HepG2 (cell line): ENCODE measurements around the gene AHCTF1. TPM values are rescaled to one million over a fixed set of nuclear protein-coding genes. Genes with fewer than 3 reads are reported as not detected.

Source experiments
- AGO1 ChIP-seq: fragments of 200-400 bp; formaldehyde crosslinking; IDR thresholded peaks from 2 replicates; pipeline ENCODE4 v1.6.1; 2017; ENCODE audit warnings: mild to moderate bottlenecking, low read depth, low read length, moderate library complexity; ENCODE audit not compliant: poor library complexity, severe bottlenecking
- ATF7 ChIP-seq, 2 experiments: fragments of 450-650 bp in 1 of 2; sonication (generic) in 1 of 2; formaldehyde crosslinking in 1 of 2; IDR thresholded peaks; 2 replicates each; pipeline versions ENCODE4 v1.4.0 to v1.6.1; 2016 to 2020; ENCODE audit warnings: antibody characterized with exemption in 1 of 2, mild to moderate bottlenecking in 1 of 2, missing genetic modification reagents in 1 of 2
- CSRNP1 ChIP-seq: sonication (generic); formaldehyde crosslinking; IDR thresholded peaks from 2 replicates; pipeline ENCODE4 v1.8.1; 2023; ENCODE audit warnings: mild to moderate bottlenecking, missing genetic modification reagents
- DDIT3 ChIP-seq: sonication (generic); formaldehyde crosslinking; IDR thresholded peaks from 2 replicates; pipeline ENCODE4 v1.4.0; 2020; ENCODE audit warnings: mild to moderate bottlenecking, missing genetic modification reagents
- FIP1L1 ChIP-seq: fragments of 200-400 bp; formaldehyde crosslinking; IDR thresholded peaks from 2 replicates; pipeline ENCODE4 v1.6.1; 2018; ENCODE audit warnings: low read depth, mild to moderate bottlenecking, low read length, moderate library complexity, borderline replicate concordance; ENCODE audit not compliant: insufficient read depth
- KAT2B ChIP-seq: fragments of 150-350 bp; IDR thresholded peaks from 2 replicates; pipeline ENCODE4 v1.6.1; 2014; ENCODE audit warnings: low read depth, low read length, borderline replicate concordance
- LCORL ChIP-seq, 2 experiments: fragments of 450-650 bp in 1 of 2; sonication (generic) in 1 of 2; formaldehyde crosslinking in 1 of 2; IDR thresholded peaks; 2 replicates each; pipeline versions ENCODE4 v1.5.0 to v1.6.1; 2017 to 2020; ENCODE audit warnings: antibody characterized with exemption in 1 of 2, missing genetic modification reagents in 1 of 2
- MAF1 ChIP-seq: sonication (generic); formaldehyde crosslinking; IDR thresholded peaks from 2 replicates; pipeline ENCODE4 v1.5.0; 2020; ENCODE audit warnings: missing genetic modification reagents, borderline replicate concordance
- NR2F1 ChIP-seq, 2 experiments: fragments of 450-650 bp in 1 of 2; formaldehyde crosslinking in 1 of 2; IDR thresholded peaks; 2 replicates each; pipeline versions ENCODE4 v1.5.0 to v1.6.1; 2016 to 2020; ENCODE audit warnings: mild to moderate bottlenecking in 1 of 2, missing compliant biosample characterization in 1 of 2, missing genetic modification reagents in 1 of 2, moderate library complexity in 1 of 2
- SNAI1 ChIP-seq: sonication (generic); formaldehyde crosslinking; IDR thresholded peaks from 2 replicates; pipeline ENCODE4 v1.5.0; 2020; ENCODE audit warnings: mild to moderate bottlenecking, missing genetic modification reagents, borderline replicate concordance
- ZNF124 ChIP-seq: sonication (generic); formaldehyde crosslinking; IDR thresholded peaks from 2 replicates; pipeline ENCODE4 v1.4.0; 2020; ENCODE audit warnings: missing genetic modification reagents
- ZNF20 ChIP-seq: sonication (generic); formaldehyde crosslinking; IDR thresholded peaks from 2 replicates; pipeline ENCODE4 v1.4.0; 2020; ENCODE audit warnings: mild to moderate bottlenecking, moderate library complexity, missing genetic modification reagents
- ZNF256 ChIP-seq: sonication (generic); formaldehyde crosslinking; conservative IDR thresholded peaks from 2 replicates; pipeline ENCODE4 v1.4.0; 2020; ENCODE audit warnings: missing genetic modification reagents
- ZNF556 ChIP-seq: sonication (generic); formaldehyde crosslinking; IDR thresholded peaks from 2 replicates; pipeline ENCODE4 v1.4.0; 2020; ENCODE audit warnings: mild to moderate bottlenecking, missing genetic modification reagents, borderline replicate concordance
- ZNF710 ChIP-seq: sonication (generic); formaldehyde crosslinking; IDR thresholded peaks from 2 replicates; pipeline ENCODE4 v1.5.0; 2020; ENCODE audit warnings: mild to moderate bottlenecking, missing genetic modification reagents, borderline replicate concordance
- ZNF720 ChIP-seq: sonication (generic); formaldehyde crosslinking; IDR thresholded peaks from 2 replicates; pipeline ENCODE4 v1.4.0; 2020; ENCODE audit warnings: missing genetic modification reagents
- ZNF770 ChIP-seq: sonication (generic); formaldehyde crosslinking; IDR thresholded peaks from 2 replicates; pipeline ENCODE4 v1.5.0; 2020; ENCODE audit warnings: mild to moderate bottlenecking, missing genetic modification reagents
- ZSCAN5A ChIP-seq: sonication (generic); formaldehyde crosslinking; IDR thresholded peaks from 2 replicates; pipeline ENCODE4 v1.8.0; 2022; ENCODE audit warnings: mild to moderate bottlenecking, missing genetic modification reagents, borderline replicate concordance
- polyA plus RNA-seq, 8 experiments: library from polyadenylated mRNA; depleted of rRNA in 3 of 8; stranded (reverse) in 7 of 8; unstranded in 1 of 8; fragments of >200 nt; fragmentation: Illumina TruSeq in 4 of 8; extraction: Trizol in 4 of 8; gene quantifications; 2 replicates each; pipeline versions ENCODE4 v1.2.1 to v1.2.3, GENCODE V29; 2011 to 2016; ENCODE audit warnings: low read depth in 4 of 8, missing spikeins in 1 of 8, mixed read lengths in 1 of 8; ENCODE audit not compliant: insufficient read depth in 1 of 8
- total RNA-seq, 5 experiments: library from RNA; depleted of rRNA; stranded (reverse); fragments of >200 nt; fragmentation: Illumina TruSeq; extraction: Trizol; gene quantifications; 2 replicates each; pipeline ENCODE4 v1.2.3, GENCODE V29; 2016; ENCODE audit warnings: low read depth in 1 of 5

AHCTF1 gene
- total and polyA plus RNA-seq, 2 of the 13 experiments (the other 11 are each of a cell fraction or from before 2014, with no cell fraction given): 16.6 to 45.9 TPM

- TF ChIP-seq NR2F1 (CRISPR knock-in tag; IDR thresholded peaks at IDR 0.05): no peak
- no peak for TF ChIP-seq ATF7 (IDR thresholded peaks at IDR 0.05)
- 0 out of 2 replicates have a peak, but pooled peaks have one; percentile 24 for TF ChIP-seq ATF7 (CRISPR knock-in tag; IDR thresholded peaks at IDR 0.05)
- TF ChIP-seq ZSCAN5A (CRISPR knock-in tag): peak; percentile 88; the same call in 1 of the 2 replicates
- peak; percentile 92; the same call in 1 of the 2 replicates for TF ChIP-seq SNAI1 (CRISPR knock-in tag)
- TF ChIP-seq LCORL (IDR thresholded peaks at IDR 0.05): no peak
- TF ChIP-seq LCORL (CRISPR knock-in tag; IDR thresholded peaks at IDR 0.05): peak; percentile 60; the same call in 1 of the 2 replicates
- peak; percentile 93 for TF ChIP-seq ZNF710 (CRISPR knock-in tag)
- no peak for TF ChIP-seq ZNF20 (CRISPR knock-in tag)
- no peak for TF ChIP-seq KAT2B
- 0 out of 2 replicates have a peak, but pooled peaks have one; percentile 55 for TF ChIP-seq FIP1L1
- TF ChIP-seq ZNF556 (CRISPR knock-in tag): peak; percentile 94; the same call in 1 of the 2 replicates
- TF ChIP-seq ZNF124: peak; percentile 86; the same call in 1 of the 2 replicates
- TF ChIP-seq ZNF770 (CRISPR knock-in tag): peak; percentile 64
- no peak for TF ChIP-seq DDIT3 (CRISPR knock-in tag)
- peak; percentile 21; the same call in 1 of the 2 replicates for TF ChIP-seq CSRNP1 (CRISPR knock-in tag)
- no peak for TF ChIP-seq MAF1 (CRISPR knock-in tag)
- no peak for TF ChIP-seq ZNF720 (CRISPR knock-in tag)
- TF ChIP-seq ZNF256 (CRISPR knock-in tag): 0 out of 2 replicates have a peak, but pooled peaks have one; percentile 28
- peak; percentile 58 for TF ChIP-seq AGO1
Observed at GRCh38 chr1:246931549-246932365, at the start of gene AHCTF1 (continued).
